ENCODE results near the gene RTN4R. TPM values are rescaled to one million over a fixed set of nuclear protein-coding genes. Genes with fewer than 3 reads are reported as not detected.

Gene RTN4R
- total and polyA plus RNA-seq, 2 of the 8 experiments (the other 6 are each of a cell fraction or from before 2014, with no cell fraction given) = 21.8 to 41.3 TPM

DNA sequence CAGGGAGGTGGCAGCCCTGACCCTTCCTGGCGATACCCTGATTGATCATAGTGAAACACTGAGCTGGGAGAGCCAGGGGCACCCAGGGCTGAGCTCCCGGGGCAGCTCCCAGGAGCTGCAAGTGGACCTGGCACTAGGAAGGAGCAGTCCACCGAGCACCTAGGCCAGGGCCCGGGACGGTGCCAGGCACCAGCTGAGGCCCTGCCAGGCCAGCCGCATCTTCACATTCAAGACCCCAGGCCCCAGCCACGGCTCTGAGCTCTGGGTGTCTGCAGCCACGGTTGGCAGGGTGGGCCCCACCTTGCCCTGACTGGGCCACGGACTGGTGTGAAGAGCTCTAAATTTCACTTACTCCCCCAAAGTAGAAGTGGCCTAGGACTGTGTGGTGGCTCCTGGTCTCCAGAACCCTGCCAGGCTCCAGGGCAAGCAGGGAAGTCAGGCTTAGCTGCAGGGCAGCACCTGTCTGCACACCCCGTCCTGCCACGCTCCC is 58.3 kb downstream of the RTN4R start:
- H2BK5ac ChIP-seq (ENCODE audit: low read depth, low read length) = no peak overlapping the region
- 91% methylated on average over 11 of the region's 11 CpGs; no CpG with 5 or more reads in 1 of the 2 experiments for WGBS, 2 experiments (ENCODE audit: extremely low coverage in 1 of 2, insufficient coverage in 1 of 2, insufficient read length in 1 of 2, insufficient replicate concordance in 2 of 2, low coverage in 1 of 2, low lambda C conversion rate in 2 of 2, missing lambda C conversion rate in 1 of 2)
- no peak overlapping the region for H2BK120ac ChIP-seq (replicated peaks; ENCODE audit: low read depth, low read length)
- no peaks in the 10 kb centered on the region for H3K27me3 ChIP-seq (replicated peaks in 1 of 4; ENCODE audit: control insufficient read depth in 3 of 4, extremely low read depth in 1 of 4, insufficient read depth in 3 of 4, low read length in 3 of 4)
- H3K9ac ChIP-seq (replicated peaks in 1 of 4; ENCODE audit: extremely low read depth in 1 of 4, low read depth in 3 of 4, low read length in 3 of 4) = no peak overlapping the region
- H3K79me2 ChIP-seq (ENCODE audit: control insufficient read depth in 1 of 2, insufficient read depth in 2 of 2, low read length in 2 of 2) = no peaks in the 10 kb centered on the region
- H4K91ac ChIP-seq (replicated peaks; ENCODE audit: insufficient read length, low read length) = no peak overlapping the region
- H3K18ac ChIP-seq (ENCODE audit: extremely low read depth, low read length) = no peak overlapping the region
- H3K4me2 ChIP-seq (ENCODE audit: insufficient read depth in 1 of 2, low read depth in 2 of 2, low read length in 2 of 2) = no peak overlapping the region
- H3K27ac ChIP-seq (ENCODE audit: low read depth, low read length) = no peak overlapping the region
- H2BK12ac ChIP-seq (ENCODE audit: low read depth, low read length) = 0 out of 2 replicates have a peak overlapping the region, but pooled peaks have one; percentile 9
- H4K20me1 ChIP-seq (replicated peaks in 1 of 2; ENCODE audit: control insufficient read depth in 1 of 2, insufficient read depth in 2 of 2, low read length in 2 of 2) = peaks cover 0 to 1% of the 10 kb centered on the region in 2 experiments
- H2BK15ac ChIP-seq (ENCODE audit: low read length) = no peak overlapping the region
- H3K4me1 ChIP-seq (replicated peaks in 1 of 4; ENCODE audit: control insufficient read depth in 3 of 4, insufficient read depth in 4 of 4, low read length in 3 of 4) = peaks cover 0 to 10% (median 5%) of the 10 kb centered on the region in 4 experiments; a peak in 5 of 7 replicates
- H3K56ac ChIP-seq (replicated peaks; ENCODE audit: insufficient read length, low read depth, low read length) = no peak overlapping the region
- no peak overlapping the region for H2BK20ac ChIP-seq (ENCODE audit: low read length)
- ChIA-PET POLR2A (ENCODE audit: partially characterized antibody) (interaction anchor here (1.1 to 2.8 kb wide), 2 partner anchors 11 to 90 kb away, joined by 3 to 8 read pairs; no protein-coding TSS in a partner anchor), CTCF (ENCODE audit: partially characterized antibody) (interaction anchor here (0.7 to 4.3 kb wide), 9 partner anchors 9 to 86 kb away, joined by 3 to 29 read pairs (median 4); no protein-coding TSS in a partner anchor)
- H4K8ac ChIP-seq (ENCODE audit: extremely low read depth, insufficient read depth, low read length) = peak overlapping the region; percentile 35; the same call in 1 of the 2 replicates
- H2AFZ ChIP-seq (ENCODE audit: low read length) = no peak overlapping the region
- H3K9me3 ChIP-seq (ENCODE audit: insufficient read depth in 2 of 2, low read depth in 1 of 2, low read length in 1 of 2) = no peaks in the 10 kb centered on the region
- H4K5ac ChIP-seq (ENCODE audit: insufficient read length, low read depth, low read length) = no peak overlapping the region
- H3K23ac ChIP-seq (ENCODE audit: insufficient read length) = no peak overlapping the region
- H3K79me1 ChIP-seq (ENCODE audit: low read depth, low read length) = no peaks in the 10 kb centered on the region
- FAIRE-seq (no peak), DNase-seq (ENCODE audit: low read depth in 1 of 2, low spot score in 2 of 2) (no peak)
- no peak overlapping the region for H3K4me3 ChIP-seq (ENCODE audit: extremely low read depth in 1 of 4, insufficient read depth in 2 of 4, low read depth in 3 of 4, low read length in 4 of 4)
- H2AK5ac ChIP-seq (ENCODE audit: low read depth, low read length) = no peak overlapping the region
- H3K23me2 ChIP-seq (ENCODE audit: low read depth, low read length) = no peaks in the 10 kb centered on the region
- H3K14ac ChIP-seq (ENCODE audit: insufficient read length) = no peak overlapping the region
- H3K36me3 ChIP-seq (ENCODE audit: control insufficient read depth in 2 of 4, insufficient read depth in 4 of 4, low read length in 3 of 4) = no peaks in the 10 kb centered on the region
- no peak overlapping the region for H3K4ac ChIP-seq (replicated peaks; ENCODE audit: insufficient read length, low read depth, low read length)
- TF ChIP-seq RBBP5 (IDR thresholded peaks at IDR 0.05; ENCODE audit: borderline replicate concordance, low read depth, low read length) (no peak), CTBP2 (IDR thresholded peaks at IDR 0.05; ENCODE audit: borderline replicate concordance, insufficient read depth, insufficient read length, low read length) (no peak), POU5F1 (IDR thresholded peaks at IDR 0.05; ENCODE audit: low read depth, low read length) (no peak), CREB1 (IDR thresholded peaks at IDR 0.05) (no peak), GABPA (IDR thresholded peaks at IDR 0.05; ENCODE audit: borderline replicate concordance, insufficient read depth, low read length) (no peak), SP2 (IDR thresholded peaks at IDR 0.05; ENCODE audit: low read length) (no peak), TCF12 (IDR thresholded peaks at IDR 0.05; ENCODE audit: low read depth, low read length) (no peak), YY1 (IDR thresholded peaks at IDR 0.05; ENCODE audit: low read depth, low read length) (no peak), PHF8 (conservative IDR thresholded peaks at IDR 0.05; ENCODE audit: low read depth, low read length) (no peak), JUN (IDR thresholded peaks at IDR 0.05; ENCODE audit: low read depth, low read length) (no peak), TBP (IDR thresholded peaks at IDR 0.05; ENCODE audit: low read depth, low read length) (no peak), BACH1 (IDR thresholded peaks at IDR 0.05; ENCODE audit: low read length) (no peak), BRCA1 (IDR thresholded peaks at IDR 0.05; ENCODE audit: low read depth, low read length) (no peak), ZNF274 (IDR thresholded peaks at IDR 0.05; ENCODE audit: borderline replicate concordance, extremely low read depth, low read length) (no peak)
- TF ChIP-seq, protein P1, sequence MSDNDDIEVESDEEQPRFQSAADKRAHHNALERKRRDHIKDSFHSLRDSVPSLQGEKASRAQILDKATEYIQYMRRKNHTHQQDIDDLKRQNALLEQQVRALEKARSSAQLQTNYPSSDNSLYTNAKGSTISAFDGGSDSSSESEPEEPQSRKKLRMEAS (IDR thresholded peaks at IDR 0.05) = no peak

Measured in H1 (cell line).